ENCODE measurements around the gene SNHG17. TPM values are rescaled to one million over a fixed set of nuclear protein-coding genes. Genes with fewer than 3 reads are reported as not detected.
"Not testable (repeated sequence)": the region's sequence is repeated elsewhere in the genome, so short reads cannot be mapped to it uniquely, and the experiment has no call there.

The SNHG17 gene
- total RNA-seq, 4 donors from 2014 or later = 16.4 to 60.9 (median 34.3) TPM

DNA sequence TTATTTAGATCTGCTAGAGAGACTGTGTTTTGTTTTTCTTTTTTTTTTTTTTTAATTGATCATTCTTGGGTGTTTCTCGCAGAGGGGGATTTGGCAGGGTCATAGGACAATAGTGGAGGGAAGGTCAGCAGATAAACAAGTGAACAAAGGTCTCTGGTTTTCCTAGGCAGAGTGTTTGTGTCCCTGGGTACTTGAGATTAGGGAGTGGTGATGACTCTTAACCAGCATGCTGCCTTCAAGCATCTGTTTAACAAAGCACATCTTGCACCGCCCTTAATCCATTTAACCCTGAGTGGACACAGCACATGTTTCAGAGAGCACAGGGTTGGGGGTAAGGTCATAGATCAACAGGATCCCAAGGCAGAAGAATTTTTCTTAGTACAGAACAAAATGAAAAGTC lies 25.5 kb upstream of the SNHG17 start:
- not testable (repeated sequence) for DNase-seq (ENCODE audit: low spot score in 2 of 2); H3K27ac ChIP-seq; H3K36me3 ChIP-seq; H3K4me1 ChIP-seq; H3K4me3 ChIP-seq; H3K9me3 ChIP-seq; H3K27me3 ChIP-seq
- 6 to 9% methylated on average over 1 of the region's 2 CpGs for WGBS, 2 donors

DNA sequence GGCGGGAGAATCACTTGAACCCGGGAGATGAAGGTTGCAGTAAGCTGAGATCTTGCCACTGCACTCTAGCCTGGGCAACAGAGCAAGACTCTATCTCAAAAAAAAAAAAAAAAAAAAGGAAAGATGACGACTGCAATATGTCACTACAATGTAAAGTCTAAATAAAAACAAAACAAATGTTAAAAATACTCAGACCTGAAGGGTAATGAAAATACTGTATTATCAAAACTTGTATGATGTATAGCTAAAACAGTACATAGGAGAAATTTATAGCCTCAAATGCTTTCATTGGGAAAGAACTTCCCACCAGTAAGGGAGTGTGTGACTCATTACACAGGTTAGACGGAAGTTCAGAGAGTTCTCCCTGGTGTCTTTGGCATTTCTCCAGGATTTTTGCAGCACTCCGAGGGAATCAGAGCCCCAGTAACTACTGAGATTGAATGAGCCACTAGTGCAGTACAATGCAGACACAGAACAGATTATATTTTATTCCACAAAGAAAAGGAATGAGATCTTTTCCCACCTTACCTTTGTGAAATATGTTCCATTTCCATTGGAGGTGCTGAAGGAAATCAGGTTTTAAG lies 25.0 kb upstream of the SNHG17 start:
- H3K9me3 ChIP-seq = no peaks in the 10 kb centered on the region
- H3K36me3 ChIP-seq = no peaks in the 10 kb centered on the region
- whole genome bisulfite sequencing, 2 donors = 44 to 48% methylated on average over 5 of the region's 5 CpGs
- no peaks in the 10 kb centered on the region for H3K27me3 ChIP-seq
- H3K4me3 ChIP-seq = no peak overlapping the region
- peaks cover 0 to 4% (median 0%) of the 10 kb centered on the region in 4 donors for H3K4me1 ChIP-seq
- DNase-seq (ENCODE audit: low spot score in 2 of 2) = no peak
- no peak overlapping the region for H3K27ac ChIP-seq
- TF ChIP-seq, protein P1, sequence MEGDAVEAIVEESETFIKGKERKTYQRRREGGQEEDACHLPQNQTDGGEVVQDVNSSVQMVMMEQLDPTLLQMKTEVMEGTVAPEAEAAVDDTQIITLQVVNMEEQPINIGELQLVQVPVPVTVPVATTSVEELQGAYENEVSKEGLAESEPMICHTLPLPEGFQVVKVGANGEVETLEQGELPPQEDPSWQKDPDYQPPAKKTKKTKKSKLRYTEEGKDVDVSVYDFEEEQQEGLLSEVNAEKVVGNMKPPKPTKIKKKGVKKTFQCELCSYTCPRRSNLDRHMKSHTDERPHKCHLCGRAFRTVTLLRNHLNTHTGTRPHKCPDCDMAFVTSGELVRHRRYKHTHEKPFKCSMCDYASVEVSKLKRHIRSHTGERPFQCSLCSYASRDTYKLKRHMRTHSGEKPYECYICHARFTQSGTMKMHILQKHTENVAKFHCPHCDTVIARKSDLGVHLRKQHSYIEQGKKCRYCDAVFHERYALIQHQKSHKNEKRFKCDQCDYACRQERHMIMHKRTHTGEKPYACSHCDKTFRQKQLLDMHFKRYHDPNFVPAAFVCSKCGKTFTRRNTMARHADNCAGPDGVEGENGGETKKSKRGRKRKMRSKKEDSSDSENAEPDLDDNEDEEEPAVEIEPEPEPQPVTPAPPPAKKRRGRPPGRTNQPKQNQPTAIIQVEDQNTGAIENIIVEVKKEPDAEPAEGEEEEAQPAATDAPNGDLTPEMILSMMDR (IDR thresholded peaks at IDR 0.05) = no peak
- no peak for TF ChIP-seq EP300 (IDR thresholded peaks at IDR 0.05)
- no peak for TF ChIP-seq POLR2A (IDR thresholded peaks at IDR 0.05)

DNA sequence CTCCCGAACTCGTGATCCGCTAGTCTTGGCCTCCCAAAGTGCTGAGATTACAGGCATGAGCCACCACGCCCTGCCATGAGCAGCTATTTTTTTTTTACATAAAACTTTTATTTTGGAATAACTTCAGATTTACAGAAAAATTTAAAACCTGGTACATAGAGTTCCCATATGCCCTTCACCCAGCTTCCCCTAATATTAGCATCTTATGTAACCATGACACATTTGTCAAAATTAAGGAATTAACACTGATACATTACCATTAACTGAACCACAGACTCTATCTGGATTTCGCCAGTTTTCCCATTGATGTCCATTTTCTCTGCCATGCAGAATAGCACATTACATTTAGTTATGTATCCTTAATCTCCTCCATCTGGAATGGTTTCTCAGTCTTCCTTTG lies 23.2 kb upstream of the SNHG17 start:
- H3K27me3 ChIP-seq = no peaks in the 10 kb centered on the region
- no peaks in the 10 kb centered on the region for H3K36me3 ChIP-seq
- peaks cover 0 to 4% (median 0%) of the 10 kb centered on the region in 4 donors for H3K4me1 ChIP-seq
- no peak overlapping the region for H3K4me3 ChIP-seq
- H3K9me3 ChIP-seq = no peaks in the 10 kb centered on the region
- no peak for DNase-seq (ENCODE audit: low spot score in 2 of 2)
- TF ChIP-seq, protein P1 (IDR thresholded peaks at IDR 0.05) = no peak
- no peak for TF ChIP-seq EP300 (IDR thresholded peaks at IDR 0.05)
- TF ChIP-seq POLR2A (IDR thresholded peaks at IDR 0.05) = no peak
- no peak overlapping the region for H3K27ac ChIP-seq
- 91 to 94% methylated on average over 5 of the region's 5 CpGs for WGBS, 2 donors

DNA sequence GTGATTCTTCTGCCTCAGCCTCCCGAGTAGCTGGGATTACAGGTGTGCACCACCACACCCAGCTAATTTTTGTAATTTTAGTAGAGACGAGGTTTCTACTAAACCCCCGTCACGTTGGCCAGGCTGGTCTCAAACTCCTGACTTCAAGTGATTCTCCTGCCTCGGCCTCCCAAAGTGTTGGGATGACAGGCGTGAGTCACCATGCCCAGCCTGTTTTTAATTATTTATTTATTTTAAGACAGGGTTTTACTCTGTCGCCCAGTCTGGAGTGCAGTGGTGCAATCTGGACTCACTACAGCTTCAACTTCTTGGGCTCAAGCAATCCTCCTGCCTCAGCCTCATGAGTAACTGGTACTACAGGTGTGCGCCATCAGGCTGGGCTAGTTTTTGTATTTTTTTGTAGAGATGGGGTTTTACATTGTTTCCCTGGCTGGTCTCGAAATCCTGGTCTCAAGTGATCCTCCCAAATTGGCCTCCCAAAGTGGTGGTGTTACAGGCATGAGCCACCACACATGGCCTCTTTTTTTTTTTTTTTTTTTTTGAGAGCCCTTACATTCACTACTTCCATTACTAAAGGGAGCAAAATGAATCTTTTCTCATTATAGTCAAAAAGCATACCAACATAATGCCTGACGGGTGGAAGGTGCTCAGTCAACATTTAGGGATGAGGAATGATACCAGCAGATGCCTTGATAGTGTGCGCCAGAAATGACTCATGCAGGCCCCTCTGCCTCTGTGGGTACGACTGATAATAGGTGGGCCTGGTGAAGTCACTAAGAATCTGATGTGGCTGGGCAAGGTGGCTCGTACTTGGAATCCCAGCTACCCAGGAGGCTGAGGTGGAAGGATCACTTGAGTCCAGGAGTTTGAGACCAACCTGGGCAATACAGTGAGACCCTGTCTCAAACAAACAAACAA lies 19.7 kb upstream of the SNHG17 start:
- Histone ChIP-seq H3K4me1 (no peaks in the 10 kb centered on the region), H3K27me3 (no peaks in the 10 kb centered on the region), H3K27ac (no peak overlapping the region), H3K36me3 (peaks cover 0 to 29% (median 0%) of the 10 kb centered on the region in 3 donors), H3K9me3 (no peaks in the 10 kb centered on the region), H3K4me3 (no peak overlapping the region)
- no peak for DNase-seq (ENCODE audit: low spot score in 2 of 2)
- 91 to 93% methylated on average over 13 of the region's 13 CpGs for WGBS, 2 donors
- TF ChIP-seq POLR2A (IDR thresholded peaks at IDR 0.05) (no peak), EP300 (IDR thresholded peaks at IDR 0.05) (no peak)
- TF ChIP-seq, protein P1 (IDR thresholded peaks at IDR 0.05) = no peak

DNA sequence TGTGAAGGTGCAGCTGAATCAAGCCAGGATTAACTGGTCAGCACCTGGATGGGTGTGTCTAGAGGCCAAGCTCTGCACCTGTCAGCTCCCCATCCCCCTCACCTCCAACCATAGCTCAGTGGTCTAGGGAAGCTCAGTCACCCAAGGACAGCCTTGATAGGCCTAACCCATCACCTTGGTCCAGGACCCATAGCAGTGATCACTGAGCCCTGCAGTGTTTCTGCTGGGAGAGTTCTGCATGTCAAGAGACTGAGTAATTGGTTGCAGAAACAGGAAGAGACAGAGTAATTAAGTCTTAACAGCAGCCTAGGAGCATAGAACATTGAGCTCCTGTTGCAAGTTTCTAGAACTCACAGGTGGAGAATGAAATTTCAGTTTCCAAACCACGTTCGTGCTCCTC lies 18.8 kb upstream of the SNHG17 start:
- no peak for DNase-seq (ENCODE audit: low spot score in 2 of 2)
- Histone ChIP-seq H3K4me3 (no peak overlapping the region), H3K36me3 (peaks cover 0 to 38% (median 0%) of the 10 kb centered on the region in 3 donors), H3K27me3 (no peaks in the 10 kb centered on the region), H3K4me1 (no peaks in the 10 kb centered on the region), H3K9me3 (no peaks in the 10 kb centered on the region), H3K27ac (no peak overlapping the region)
- 88 to 98% methylated on average over 2 of the region's 2 CpGs for WGBS, 2 donors
- TF ChIP-seq POLR2A (IDR thresholded peaks at IDR 0.05) (no peak), EP300 (IDR thresholded peaks at IDR 0.05) (no peak)
- TF ChIP-seq, protein P1 (IDR thresholded peaks at IDR 0.05) = no peak
